Hematopoietic multipotent progenitor cell treated with erythropoietin and hydrocortisone succinate and interleukin-3 and kit ligand, for 4 days (in vitro differentiated cells): ENCODE measurements around the gene CTXND1.

Experiments used
- DNase-seq: peaks from one replicate; pipeline ENCODE4 v3.0.0-alpha.2; 2015

The CTXND1 gene

DNA sequence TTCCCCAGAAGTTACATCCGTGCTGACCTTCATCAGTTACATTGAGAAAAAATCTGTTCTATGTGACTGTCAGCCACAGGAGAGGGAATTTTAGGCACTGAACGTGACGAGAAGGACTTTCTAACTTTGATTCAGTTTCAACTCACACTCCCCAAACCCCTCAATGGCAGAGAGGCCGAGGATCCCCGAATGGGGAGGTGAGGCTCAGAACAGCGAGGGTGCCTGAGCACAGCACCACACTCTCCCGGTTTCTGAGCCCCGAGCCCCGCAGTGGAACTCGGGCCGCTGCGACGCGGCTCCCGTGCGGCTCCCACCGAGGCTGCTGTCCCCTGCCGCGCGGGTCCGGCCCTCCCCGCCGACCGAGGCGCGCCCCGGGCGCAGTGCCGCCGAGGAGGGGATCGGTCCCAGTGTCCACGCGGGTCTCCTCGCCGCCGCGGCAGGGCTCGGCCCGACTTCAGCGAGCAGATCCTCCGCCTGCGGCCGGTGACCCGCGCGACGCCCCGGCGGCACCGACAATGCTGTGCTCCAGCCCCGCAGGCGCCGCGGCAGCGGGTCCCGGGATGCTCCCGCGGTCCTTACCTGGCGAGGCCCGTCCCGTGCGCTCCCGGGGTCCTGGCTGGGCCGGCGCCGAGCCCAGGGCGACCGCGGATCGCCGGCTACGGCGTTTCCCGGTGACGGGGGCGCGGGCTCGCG, 439 bp downstream of the CTXND1 start:
- DNase-seq = no peak

DNA sequence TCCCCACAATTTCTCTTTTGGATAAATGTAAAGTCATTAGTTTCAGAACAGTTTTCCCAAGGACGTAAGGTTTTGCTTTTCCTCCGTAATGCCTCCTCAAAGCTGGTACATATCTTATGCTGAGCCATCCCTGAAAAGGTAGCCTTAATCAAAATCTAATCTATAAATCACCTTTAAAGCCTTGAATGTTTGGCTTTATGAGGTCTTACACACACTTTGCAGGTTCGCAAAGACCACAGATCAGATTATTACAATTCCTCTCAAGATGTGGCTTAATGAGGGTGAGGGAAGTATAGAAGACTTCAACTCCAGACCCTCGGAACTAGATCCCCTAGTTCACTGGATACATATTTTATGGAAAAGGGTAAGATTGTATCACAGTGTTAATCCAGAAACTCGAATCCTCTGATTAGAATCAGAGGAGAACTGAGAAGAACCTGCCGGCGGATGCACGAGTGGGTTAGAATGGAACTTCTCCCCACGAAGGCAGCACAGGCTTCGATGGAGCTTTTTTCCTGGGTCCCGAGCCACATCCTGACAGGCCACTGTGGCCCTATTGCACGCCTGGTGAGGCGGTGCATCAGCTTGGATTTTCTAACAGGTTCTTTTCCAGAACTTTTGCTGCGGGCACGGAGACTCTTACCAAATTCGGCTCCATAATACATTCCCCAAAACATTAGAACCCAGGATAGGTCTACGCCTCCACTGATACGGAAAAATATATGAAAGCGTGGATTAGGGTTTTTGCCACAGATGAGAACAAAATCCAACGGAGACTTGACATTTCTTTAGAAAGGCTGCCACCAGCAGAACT, 1.2 kb downstream of the CTXND1 start:
- no peak for DNase-seq

DNA sequence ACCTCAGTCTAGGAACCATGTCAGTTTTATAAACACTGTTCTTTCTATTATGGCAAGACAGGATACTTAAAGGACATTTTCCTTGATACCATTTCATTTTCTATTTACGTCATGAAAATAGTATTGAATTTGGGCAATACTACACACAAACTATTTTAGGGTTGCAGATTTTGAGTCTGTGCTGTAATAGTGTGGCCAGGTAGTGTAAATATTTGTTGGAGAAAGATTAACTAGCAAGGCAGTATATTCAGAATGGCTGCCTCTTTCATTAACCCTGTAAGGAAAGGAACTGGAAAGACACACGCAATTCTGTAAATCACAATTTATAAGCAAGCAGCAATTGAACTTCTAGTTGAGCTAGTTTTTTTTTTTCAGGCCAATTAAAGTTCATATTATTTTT, 2.0 kb downstream of the CTXND1 start:
- DNase-seq = no peak

DNA sequence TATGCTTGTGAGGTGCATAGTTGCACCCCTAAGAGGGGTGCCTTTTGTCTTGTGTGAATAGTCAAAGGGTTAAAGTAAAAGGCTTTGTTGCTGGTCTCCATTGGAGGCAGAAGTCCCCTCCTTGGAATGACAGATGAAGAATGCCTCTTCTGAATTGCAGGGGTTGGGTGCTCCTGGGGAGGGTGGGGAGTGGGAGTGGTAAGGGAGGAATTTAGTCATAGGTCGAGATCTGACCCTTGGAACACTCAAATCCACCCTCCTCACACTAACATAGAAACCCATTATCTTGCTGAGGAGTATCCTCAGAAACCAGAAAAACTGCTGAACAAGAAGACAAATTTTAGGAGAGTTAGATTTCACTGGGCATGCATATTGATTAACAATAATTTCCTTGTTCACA, 4.7 kb downstream of the CTXND1 start:
- no peak for DNase-seq

DNA sequence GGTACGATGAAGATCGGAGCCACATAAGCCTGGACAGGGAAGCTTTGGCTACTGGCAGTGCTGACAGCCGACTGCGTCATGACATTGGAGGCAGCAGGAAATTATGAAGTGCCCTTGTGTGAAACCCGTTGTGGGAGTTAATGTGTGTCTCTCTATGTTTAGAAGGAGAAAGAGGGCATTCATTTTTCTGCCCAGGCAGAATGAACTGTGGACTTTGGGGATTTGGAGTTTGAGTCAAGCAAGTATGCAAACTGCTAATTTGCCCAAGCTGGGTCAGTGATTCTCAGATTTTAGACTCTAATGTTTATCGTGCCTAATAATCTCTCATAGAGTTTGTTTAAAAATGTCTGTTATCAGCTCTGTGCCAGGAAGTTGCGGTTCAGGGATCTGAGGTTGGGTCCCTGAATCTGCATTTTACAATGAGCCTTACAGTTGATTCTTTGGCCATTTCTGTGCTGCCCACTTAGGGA, 5.6 kb downstream of the CTXND1 start:
- no peak for DNase-seq

DNA sequence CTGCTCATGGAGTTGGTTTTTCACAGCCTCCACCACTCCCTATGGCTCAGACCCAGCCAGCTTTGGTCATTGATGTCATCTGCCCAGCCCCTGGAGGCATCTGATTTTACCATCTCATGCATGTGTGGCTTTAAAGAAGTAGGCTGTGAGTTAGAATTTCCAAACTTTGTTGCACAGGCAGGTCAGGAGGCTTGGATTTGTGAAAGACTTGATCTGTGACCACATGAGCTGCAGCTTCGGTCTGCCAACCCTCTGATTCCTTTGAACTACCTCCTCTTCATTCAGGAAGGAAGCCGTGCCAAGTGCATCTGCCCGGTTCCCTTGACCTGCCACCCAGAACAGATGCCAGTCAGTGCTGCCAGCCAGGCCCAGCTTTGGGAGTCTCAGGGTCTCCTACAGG, 9.2 kb downstream of the CTXND1 start:
- DNase-seq = no peak

DNA sequence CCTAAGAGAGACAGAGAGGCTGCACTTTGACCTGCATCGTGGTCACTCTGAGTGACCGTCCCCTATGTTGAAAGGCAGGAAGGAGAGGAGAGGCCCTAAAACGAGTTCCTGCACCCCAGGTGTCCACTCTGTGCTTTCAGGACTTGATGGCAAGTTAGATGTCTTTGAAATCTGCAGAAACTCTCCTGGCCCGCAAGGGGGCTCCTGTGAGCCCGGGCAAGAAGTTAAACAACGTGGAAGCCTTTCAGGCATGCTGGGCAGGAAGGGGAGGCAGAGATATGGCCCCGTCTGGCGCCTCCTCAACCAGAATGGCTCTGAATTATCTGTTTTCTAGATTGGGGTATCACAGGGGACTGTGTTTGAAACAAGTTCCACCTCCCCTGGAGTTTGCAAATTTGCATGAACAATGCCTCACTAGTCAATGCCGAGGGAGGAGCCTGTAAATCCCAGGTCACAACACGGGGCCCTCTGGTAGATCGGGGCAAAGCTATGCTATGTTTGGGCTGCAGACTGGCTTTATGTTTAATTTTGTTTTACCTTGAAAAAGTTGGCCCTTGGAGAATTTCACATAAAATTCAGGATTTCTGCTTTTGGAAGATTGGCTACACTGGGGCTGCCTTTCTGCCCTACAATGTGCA, 9.8 kb downstream of the CTXND1 start:
- peak; percentile 73 for DNase-seq

DNA sequence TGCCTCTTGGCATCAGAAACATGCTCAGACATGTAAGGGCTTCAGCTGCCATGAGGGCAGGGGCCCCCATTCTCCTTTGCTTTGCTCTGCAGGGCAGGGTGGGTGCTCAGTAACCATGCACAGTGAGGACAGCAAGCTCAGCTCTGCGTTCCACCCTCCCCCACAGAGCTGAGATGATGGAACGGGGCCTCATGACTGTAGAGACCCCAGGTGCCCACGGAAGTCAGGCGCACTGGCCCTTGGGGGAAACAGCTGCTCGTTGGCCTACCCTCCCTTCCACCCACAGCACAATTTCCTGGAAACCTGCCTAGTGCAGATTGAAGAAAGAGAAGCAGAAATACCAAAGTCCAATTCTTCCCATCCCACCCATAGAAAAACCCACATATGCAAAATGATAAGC, 10.5 kb downstream of the CTXND1 start:
- peak; percentile 32 for DNase-seq

DNA sequence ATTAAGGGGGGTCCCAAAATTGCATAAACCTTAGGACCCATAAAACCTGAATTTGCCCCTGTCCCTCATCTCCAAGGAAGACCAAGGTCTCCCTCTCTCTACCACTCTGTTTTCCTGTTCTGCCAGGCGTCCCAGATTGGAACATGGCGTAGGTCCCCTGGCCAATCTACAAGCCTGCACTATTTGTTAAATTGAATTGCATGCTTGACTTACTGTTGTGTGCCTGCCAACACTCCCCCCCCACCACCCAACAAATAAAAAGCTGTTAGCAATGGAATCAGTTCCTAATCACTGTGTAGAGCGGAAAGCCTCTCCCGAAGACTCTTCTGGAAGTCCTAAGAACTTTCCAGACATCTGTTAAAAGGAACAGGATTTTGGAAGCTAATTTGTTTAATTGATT, 11.7 kb downstream of the CTXND1 start:
- no peak for DNase-seq

DNA sequence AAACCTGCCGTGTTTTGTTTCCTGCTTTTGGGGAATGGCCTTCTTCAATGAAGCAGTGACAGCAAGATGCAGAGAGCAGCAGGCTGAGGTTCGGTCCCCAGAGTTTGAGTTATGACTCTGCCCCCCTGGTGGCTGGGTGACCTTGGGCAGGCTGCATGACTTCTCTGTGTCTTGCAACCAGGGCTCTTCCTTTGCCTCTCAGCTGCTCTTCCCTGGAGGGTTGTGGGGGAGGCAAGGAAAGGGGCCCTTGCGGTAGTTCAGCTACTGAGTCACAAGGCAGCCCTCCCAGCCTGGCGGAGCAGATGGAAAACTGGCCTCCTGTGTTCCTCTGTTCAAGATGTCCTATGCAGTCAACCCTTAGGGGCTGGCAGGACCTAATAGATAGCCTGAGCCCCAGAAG, 17.1 kb downstream of the CTXND1 start:
- DNase-seq = peak; percentile 62

DNA sequence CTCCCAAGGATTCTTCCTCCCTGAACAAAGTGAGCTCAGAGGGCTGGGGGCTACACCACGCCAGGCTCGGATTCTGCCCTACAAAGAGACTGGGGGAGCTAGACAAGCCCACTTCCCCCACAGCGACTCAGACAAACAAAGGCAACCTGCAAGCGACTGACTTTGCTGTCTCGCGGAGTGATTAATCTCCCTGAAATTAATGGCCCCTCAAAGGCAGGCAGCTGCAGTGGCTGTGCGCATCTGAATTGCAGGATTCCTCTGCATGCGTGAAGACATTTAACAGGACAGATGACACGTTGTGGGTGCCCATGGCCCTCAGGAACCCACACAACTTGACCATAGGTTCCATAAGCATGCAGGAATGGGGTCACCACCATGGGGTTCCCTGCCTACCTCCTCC, 18.4 kb downstream of the CTXND1 start:
- no peak for DNase-seq

DNA sequence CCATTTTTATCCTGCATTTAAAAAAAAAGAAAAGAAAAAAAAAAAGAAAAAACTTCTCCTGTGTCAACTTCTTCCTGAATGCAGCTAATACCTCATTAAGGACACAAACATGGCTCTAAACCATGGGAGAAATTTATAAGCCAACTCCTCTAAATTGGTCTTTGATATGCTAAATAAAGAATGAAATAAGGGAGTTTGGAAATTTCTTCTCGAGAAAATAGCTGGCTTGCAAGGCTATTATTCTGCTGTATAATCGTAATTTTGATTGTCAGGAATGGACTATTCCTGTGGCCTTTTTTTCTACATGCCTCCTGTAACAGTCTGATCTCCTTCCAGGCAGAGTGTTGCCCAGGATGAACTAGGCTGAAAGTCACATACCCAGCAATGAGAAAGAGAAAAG, 20.6 kb downstream of the CTXND1 start:
- DNase-seq = no peak

DNA sequence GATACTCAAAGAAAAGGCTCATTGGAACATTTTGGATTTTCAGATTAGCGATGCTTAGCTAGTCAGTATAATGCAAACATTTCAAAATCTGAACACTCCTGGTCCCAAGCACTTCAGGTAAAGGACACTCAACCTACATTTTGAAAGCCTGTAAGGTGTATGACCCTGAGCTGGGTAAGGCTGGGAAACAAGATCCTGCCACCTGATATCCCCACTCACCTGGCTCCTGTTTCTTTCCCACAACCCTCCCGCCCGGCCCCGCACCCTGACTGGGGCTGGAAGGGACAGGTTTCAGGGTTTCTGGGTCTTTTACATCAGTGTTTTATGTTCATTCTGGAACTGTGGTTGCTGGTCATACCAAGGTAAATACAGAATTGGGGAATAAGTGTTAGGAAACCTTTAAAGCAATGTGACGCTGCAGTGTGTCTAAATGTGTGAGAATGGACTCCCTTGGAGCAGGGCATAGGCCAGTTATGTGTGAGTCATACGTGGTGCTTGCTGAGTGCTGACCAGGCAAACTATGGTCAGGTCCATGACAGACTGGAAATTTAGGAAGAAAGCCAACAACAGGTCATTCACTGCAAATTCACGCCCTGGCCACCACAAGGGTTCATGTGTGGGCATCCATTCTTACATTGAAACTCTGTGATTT, 22.9 kb downstream of the CTXND1 start:
- no peak for DNase-seq

DNA sequence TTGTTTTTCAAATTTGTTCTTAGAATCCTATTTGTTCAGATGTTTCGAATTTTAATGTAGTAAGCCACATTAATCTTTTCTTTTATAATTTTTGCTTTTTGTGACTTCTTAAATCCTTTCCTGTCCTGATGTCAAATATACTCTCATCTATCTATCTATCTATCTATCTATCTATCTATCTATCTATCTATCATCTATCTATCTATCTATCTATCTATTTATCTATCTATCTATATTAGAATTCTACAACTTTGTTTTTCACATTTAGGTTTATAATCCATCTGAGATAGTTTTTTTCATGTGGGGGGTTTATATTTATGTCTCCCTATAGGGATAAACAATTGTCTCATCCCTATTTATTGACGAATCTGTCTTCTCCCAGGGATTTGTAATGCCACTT, 32.1 kb downstream of the CTXND1 start:
- no peak for DNase-seq

DNA sequence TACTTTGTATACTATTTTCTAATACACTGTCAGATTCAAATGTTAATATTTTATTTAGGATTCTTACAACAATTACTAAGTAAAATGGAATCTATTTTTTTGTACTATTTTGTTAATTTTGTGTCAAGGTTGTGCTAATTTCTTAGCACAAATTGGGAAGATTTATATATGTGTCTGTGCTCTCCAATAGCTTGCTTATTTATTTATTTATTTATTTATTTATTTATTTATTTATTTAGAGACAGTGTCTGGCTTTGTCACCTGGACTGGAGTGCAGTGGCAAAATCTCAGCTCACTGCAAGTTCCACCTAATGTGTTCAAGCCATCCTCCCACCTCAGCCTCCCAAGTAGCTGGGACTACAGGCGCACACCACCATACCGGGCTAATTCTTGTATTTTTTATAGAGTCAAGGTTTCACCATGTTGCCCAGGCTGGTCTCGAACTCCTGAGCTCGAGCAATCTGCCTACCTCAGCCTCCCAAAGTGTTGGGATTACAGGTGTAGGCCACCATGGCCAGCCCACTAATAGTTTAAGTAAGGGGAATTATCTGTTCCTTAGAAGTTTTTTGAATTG, 34.6 kb downstream of the CTXND1 start:
- no peak for DNase-seq

DNA sequence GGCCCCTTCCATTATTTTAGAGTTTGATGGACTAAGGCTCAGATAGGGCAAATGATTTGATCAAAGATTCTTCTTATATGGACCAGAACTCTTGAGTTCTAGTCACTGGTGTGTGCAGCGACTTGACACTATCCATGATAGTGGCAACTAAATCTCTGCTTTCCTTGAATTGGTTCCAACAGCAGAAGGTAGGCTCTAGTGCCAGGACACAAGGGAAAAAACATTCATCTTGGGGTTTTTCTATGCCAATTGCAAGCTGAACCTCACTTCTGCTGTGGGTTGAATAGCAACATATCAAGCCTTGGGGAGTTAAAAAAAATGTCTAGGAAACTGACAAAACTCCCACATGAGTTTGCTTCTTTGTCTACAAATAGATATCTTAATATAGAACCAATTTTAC, 35.1 kb downstream of the CTXND1 start:
- no peak for DNase-seq

DNA sequence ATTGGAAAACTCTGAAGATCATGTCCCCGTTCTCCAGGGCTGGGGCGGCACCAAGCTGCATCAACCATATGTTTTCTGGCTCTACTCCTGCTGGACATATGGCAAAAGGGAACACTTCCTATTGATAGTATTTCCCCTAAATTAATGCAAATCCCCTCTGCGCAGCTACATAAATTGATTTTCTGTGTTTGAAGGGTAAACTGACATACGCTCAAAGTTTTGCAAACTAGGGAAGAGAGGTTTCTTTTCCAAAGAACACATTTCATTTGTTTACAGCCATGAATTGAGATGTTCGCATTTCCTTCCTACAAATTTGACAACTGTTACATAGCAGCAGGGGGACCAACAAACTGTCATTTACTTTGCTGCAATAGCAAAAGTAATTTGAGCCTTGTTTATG, 35.9 kb downstream of the CTXND1 start:
- DNase-seq = no peak

DNA sequence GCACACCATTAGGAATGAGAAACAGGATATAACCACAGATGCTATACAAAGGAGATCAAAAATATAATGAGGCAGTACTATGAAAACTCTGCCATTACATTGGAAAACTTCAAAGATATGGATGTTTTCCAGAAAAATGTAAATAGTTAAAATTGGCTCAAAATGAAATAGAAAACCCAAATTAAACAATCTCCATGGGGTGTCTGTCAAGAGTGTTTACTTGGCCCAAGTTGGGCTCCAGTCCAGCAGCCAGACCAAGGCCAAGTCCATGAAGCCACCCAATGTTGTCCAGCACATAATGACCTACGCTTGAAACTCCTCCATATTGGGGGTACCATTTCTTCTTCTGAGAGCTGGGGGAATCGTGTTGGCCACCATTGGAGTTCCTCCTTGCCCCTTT, 37.1 kb downstream of the CTXND1 start:
- no peak for DNase-seq

DNA sequence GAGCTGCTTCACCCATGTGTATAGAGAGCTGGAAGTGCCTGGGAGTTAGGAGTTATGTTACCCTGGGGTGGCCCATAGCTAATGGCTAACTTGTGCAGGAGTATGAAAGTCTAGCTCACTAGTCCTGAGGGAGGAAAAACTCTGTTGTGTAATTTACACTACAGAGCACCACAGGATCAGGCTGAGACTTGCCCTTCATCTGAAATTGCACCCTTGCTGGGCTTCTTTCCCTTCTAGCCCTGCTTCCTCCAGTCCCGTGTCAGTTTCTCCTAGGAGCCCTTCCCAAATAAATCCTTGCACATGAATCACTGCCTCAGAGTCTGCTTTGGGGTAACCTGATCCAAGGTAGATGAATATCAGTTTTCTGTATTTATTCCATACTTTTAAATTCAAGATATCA, 40.0 kb downstream of the CTXND1 start:
- DNase-seq = no peak

DNA sequence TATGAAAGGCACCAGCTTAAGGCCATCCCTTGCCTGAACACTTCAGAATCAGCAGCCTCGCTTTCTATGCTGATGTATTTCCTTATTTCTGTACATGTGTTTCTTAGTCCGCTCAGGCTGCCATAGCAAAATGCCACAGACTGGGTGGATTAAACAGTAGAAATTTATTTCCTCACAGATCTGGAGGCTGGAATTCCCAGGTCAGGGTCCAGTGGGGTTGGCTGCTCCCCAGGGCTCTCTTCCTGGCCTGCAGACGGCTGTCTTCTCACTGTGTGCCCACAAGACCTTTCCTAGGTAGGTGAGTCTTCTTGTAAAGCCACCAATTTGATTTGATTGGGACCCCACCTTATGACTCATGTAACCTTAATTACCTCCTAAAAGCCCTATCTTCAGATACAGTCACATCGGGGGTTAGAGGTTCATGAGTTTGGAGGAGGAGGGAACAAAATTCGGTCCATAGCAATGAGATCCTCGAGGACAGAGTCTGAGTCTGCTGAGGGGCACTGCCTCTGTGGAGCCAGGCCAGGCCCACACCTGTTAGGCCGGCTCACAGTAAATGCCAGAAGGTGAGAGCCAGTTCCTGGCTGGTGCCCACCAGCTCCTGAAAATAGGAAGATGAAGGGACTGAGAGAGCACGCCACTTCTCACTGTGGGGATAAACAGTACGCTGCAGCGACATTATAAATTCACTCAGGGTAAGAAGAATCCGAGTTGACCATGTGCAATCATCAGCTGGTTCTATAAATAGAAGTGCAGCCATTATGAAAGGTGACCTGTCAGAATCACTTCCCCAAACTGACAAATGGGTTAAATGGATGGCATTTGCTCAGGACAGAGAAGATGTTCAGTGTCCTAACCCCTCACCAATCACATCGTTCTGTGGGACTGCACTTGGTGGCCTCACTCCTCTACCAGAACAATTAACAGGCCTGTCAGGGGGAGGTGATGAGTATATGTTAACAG, 41.1 kb downstream of the CTXND1 start:
- peak; percentile 5 for DNase-seq

DNA sequence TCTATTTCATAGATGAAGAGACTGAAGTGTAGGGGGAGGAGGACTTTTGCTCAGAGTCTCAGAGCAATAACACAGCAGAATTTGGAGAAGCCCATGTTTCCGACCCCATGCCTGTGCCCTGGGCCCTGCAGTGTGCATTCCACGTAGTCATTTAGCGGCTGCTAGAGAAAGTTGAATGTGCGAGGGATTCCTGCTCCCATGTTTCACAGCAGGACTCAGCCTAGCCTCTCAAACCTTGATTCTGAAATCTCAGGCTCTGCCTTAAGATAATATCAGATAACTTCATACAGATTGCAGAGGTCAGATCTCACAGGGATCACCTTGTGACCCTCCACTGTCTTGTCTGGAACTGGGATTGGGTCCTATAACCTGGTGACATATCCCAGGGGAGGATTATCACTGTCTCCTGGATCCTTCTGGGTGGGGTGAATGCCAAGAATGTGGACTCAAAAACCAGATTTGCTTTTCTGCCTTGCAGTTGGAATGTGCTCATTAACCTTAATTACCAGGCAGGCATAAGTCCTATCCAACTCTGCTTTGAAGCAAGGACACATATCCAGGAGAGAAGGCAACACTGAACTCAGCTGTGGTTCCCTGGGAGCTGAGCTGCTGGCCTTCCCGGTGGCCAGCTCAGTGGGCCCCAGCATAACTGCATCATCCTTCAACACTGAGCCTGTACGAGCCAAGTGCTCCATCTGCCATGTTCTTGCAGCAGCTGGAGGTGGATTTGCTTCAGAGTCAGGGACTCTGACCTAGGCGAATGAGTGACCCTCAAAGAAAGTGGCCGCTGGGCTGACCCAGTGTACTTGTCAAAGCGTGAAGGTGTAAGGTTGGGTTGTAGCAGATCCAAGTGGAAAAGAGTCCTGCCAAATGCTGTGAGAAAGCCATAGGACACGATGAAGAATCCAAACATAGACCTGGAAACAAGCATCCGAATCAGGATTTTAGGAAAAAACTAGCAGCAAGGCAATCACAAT, 43.0 kb downstream of the CTXND1 start:
- DNase-seq = no peak
